GM19463 (cell line): ENCODE results near the gene COPS3.

ENCODE experiments used
- ATAC-seq: cut with Tn5 transposase; IDR thresholded peaks from one replicate; pipeline ENCODE4 v1.9.1; 2021; ENCODE audit warnings: mild to moderate bottlenecking, moderate library complexity; ENCODE audit not compliant: unreplicated experiment

COPS3 gene

DNA sequence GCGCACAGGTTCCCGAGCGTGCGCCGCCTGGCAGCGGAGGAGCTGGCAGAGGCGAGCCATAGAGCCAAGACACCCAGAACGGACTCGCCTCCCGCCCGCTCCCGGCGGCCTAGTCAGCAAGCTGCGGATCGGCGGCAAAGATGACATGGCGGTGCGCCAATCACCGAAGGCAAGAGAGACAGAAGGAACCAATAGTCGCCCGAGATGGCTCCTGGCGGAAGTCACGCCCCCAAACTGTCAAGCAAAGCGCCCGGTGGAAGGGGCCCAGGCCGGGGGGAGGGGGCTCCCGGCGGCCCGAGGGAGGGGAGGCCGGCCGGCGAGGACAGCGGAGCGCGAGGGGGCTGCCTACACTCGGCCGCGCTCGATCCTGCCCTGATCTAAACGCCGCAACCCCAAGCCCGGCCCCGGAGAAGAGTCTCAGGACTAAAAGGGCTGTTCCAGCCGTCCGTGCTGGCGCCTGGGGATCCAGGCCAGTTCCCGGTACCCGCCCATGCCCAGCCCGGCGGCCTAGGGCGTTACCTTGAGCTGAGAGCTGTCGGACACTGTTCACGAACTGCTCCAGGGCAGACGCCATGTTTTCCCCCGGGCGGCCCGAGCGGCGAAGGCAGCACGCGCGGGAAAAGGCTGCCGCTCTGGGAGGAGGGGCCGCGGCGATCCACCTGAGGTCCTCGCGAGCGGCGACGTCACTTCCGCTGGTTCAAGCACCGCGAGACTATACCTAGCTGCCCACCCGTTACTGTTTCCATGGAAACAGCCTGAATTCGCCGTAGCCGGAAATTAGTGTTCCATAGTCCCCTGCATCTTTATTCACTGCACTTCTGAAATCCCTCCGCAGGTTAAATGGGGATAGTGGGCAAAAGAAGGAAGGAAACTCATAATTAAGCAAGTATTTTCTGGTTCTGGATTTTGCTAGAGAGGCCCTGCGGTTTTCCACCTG lies at the start of gene COPS3:
Gene COPS3, minus strand, starts transcription at position 634 of the 937 bp plus-strand sequence. Its CDS starts 60 bp downstream, at position 574.
- peak; percentile 84 for ATAC-seq

DNA sequence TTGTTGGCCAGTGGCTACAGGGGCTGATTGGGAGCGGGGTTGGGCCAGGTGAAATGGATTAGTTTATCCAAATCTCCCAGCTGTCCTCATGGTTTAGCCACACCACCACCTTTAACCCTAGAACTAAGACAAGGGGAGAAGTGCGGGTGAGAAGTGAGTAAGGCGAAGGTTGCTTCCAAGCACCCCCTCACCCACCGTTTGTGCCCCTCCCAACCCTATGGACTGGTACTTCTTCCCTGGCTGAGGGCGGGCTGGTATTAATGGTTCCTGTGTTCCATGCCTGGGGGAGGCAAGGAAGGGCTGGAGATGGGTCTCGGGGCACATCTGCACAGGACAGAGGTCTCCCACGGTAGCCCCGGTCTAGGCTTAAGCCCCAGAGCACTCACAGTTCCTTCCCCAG lies 47.2 kb upstream of the COPS3 start:
- no peak for ATAC-seq

DNA sequence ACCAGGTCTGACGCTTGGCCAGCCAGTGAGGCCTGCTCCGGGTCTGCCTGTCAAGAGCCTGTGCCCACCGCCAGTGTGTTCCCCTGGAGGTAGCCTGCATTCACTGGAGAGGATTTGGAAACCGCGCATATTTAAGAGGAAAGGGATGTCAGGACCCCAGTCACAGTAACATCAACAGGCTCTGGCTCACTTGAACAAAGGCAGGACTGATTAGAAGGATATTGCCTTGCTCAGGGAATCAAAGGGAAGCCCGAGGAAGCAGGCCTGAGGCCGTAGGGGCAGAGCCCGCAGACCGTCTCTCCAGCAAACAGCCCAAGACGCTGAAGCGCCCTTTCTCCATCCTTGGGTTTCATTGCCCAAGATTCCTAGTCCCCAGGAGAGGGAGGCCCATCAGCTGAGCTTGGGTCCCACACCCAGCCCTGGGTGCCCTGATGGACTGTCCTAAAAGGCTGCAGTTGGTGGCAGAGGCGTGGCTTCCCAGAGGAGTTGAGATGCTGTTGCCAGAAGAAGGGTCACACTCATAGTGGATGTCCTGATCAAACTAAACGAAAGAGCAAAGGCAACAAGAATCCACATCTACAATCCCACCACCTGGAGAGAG lies 45.3 kb upstream of the COPS3 start:
- no peak for ATAC-seq

DNA sequence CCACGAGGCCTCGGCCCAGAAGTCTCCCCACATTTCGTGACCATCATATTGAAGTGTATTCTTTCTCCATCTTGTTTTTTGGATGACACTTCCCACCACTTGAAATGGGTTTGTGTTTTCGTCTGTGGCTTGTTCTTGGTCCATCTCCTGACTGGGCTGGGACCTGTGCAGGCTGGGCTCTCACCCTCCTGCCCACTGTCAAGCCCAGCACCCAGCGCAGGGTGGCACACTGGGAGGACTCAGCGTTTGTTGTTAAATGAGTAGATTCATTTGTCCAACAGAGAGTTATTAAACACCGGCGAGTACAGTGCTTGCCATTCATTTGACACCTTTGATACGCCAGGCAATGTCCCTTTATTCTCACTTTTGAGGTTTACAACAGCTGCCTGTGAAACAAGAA lies 44.8 kb upstream of the COPS3 start:
- ATAC-seq: no peak

DNA sequence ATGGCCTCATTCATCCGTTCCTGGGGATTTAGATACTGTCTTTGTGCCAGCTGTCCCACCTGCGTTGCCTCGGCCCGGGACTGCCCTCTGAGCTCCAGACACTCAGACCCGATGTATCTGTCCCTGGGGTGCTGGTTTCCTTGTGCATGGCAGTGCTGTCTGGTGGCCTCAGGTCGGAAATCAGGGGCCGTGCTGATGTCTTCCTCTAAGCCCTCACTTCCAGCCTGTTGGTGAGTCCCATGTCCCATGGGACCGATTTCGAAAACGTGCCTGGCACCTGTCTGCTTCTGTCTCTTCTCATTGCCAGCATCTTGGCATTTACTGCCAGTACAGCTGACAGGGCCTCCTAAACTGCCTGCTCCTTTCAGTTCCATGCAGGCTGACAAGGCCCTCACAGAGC lies 44.2 kb upstream of the COPS3 start:
- ATAC-seq: no peak

DNA sequence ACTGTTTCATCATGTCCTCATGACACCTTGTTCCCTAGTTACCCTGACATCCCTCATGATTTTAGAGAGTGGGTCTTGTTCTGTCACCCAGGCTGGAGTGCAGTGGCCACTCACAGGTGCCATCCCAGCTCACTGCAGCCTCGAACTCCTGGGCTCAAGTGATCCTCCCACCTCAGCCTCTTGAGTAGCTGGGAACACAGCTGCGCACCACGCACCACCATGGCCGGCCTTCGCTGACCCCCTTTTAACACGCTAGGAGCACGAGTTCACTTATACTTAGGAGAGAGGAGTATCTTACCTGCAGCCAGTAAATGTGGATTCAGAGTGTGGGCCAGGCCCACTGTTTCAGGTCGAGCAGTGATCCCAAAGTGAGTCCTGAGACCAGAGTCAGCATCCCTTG lies 43.6 kb upstream of the COPS3 start:
- no peak for ATAC-seq

DNA sequence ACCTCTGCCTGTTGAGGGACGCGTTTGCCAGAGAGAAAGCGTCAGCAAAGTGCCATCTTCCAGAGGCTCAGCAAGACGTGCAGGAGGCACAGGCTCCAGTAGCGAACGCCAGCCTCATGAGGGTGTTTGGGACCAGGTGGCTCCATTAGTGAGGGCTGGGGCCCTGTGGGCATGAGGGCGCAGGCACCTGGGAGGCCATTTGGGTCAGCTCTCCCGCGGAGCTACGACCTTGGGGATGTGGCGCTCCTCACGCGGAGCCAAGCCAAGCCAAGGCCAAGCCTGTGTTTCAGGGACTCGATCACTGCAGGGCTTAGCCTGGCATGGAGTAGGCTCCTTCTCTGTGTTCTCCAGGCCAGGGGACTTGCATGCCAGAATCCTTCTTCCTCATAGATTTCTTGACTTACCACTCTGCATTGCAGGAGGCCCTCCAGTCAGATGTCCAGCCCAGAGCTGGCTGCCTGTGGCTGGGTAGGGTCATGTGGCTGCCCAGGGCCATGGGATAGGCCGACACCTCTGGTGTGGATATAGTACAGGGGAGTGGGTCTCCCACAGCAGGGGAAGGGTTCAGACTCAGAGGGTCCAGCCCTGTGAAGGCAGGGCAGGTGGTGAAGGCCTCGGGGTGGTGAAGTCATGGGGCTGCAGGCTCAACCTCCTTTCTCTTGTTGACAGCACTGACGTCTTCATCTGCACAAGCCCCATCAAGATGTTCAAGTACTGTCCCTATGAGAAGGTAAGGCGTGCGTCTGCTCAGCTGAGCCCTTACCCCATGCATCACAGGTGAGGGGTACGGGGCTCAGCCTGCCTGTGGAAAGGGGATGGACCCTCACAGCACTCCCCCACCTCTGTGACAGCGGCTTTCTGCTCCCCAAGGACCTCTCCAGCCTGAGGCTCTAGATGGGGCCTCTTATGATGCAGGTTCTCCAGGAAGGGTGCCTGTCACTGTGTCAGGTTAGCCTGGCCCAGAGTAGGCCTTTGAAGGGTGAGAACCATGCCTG lies 41.8 kb upstream of the COPS3 start:
- no peak for ATAC-seq

DNA sequence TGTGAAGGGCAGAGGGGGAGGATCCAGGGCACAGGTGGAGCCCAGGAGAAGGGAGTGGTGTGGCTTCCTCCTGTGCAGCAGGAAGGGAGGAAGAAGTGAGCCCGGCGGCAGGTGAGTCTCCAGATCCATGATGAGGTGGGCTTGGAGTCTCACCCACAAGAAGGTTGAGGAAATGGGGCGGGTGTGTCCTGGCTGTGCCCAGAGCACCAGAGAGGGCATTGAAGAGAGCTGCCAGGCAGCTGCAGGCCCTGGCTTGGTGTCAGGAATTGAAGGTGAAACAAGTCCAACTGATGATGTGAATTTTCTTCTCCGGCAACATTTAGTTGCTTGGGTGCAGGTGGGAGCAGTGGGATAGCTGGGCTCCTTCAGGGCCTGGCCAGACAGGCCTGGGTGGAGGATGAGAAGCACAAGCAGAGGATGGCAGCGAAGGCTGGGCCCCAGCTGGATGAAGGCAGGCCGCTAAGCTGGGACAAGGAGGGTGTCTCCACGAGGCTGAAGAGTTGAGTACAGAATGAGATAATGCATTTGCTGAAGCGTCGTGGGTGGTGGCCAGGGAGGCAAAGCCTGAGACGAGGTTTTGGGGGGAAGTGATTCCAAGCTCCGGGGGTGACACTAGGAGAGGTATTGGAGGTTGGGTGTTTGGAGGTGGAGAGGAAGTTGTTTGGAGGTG lies 40.4 kb upstream of the COPS3 start:
- no peak for ATAC-seq

DNA sequence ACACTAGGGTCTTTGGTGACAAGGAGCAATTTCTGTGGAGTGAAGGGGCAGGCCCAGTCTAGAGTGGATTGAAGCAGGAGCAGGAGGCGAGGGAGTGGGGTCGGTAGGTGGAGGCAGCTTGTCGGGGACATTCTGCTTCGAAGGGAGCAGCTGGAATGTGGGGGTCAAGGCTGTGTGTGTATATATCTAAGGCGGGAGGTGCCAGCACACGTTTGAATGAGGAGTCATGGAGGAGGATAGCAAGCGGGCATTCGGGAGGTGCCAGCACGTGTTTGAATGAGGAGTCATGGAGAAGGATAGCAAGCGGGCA lies 39.8 kb upstream of the COPS3 start:
- ATAC-seq: no peak

DNA sequence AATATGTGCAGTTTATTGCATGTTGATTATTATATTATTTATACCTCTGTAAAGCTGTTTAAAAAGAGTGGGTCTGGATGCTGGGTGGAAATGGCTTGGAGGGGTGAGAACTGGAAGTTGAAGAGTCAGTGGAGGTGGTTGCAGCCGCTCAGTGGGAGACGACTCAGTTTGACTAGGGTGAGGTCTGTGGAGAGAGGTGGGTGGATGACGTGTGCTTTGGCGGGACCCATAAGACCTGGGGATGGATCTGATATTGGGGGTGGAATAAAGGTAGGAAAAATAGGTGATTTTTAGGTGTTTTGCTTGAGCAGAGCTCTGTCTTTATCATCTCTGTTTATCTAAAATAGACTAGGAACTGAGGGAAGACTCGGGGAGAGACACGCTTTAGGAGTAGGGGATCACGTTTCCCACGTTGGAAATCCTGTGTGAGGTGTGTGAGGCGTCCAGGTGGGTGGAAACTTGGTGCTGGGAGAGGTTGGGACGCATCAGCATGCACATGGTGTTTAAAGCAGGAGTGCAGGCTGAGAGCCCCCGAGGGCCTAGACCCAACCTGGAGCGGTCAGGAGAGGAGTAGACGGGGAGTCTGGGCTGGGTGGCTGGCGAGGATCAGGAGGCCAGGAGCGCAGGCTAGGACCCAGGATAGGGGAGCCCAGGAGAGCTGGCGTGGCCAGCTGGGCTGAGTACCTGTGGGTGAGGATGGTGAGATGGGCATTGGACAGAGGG lies 39.3 kb upstream of the COPS3 start:
- ATAC-seq: no peak

DNA sequence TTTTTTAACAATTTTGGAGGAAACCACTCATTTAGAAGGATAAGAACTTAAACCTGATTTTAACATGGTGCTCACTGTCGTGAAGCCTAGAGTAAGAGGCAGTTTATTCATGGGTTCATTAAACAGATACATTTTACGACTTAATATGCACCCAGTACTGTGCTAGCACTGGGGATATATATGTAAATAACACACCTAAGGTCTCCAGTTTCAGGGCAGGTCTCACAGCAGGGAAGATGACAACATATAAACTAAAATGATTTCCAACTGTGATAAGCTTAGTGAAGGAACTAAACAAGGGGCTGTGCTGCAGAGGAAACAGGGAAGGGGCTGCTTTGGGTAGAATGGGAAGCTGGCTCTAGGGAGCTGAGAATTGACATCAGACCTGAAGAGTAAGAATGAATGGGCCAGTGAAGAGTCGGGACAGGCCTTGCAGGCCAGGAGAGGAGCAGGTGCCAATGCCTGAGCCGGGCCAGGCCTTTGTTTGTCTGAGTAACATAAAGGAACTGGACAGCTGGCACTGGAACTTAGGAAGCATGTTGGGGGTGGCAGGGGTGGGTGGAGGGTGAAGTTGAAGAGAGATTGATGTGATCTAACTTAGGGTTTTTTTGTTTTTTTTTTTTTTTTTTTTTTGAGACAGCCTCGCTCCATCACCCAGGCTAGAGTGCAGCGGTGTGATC lies 34.2 kb upstream of the COPS3 start:
- no peak for ATAC-seq

DNA sequence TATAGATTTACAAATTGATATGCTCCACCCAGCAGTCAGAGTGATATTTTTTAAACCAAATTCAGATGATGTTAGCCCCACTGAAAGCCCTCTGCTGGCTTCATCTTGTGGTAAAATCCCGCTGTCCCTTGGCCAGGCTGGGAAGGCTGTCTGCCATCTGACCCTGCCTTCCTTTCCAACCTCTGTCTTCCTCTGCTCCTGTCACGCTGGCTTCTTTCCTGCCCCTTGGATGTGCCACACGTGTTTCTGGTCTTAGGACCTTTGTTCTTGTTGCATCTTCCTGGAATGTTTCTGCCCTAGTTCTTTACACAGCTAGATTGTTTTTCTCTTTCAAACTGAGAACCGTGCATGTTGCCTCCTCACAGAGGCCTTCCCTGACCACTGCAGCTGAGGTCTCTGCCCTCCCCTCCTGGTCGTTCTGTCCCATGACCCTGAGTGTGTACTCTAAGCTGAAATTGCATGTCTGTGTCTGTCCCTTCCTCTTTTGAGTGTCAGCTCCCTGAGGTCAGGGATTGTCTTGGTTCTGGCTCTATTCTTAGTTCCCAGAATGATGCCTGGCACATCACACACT lies 33.5 kb upstream of the COPS3 start:
- no peak for ATAC-seq

DNA sequence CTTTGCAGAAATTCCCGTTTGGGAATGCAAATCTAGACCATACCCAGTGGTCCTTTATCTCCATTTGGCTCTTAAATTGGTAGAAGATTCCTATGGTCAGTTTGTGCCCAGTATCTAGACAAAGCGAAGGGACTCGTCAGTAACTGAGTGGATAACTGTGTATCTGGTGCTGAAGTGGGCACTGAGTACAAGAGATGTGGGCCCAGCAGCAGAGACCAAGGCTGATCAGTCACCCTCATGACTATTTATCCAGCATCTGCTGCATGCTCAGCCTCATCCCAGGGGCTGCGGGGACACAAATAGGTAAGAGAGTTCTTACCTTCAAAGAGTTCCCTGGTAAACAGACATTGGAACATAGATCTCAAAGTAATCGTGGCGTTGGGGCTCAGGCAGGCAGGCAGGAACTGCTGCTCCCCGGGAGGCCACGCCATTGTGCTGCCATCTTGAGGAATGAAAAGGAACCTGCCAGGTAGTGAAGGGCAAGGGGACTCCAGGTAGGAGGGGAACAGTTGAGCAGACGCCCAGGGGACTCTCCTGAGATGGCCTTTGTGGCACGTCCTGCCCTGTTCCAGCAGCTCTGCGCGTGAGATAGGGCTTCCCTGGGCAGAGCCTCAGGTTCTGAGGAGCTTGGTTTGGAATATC lies 32.4 kb upstream of the COPS3 start:
- no peak for ATAC-seq

DNA sequence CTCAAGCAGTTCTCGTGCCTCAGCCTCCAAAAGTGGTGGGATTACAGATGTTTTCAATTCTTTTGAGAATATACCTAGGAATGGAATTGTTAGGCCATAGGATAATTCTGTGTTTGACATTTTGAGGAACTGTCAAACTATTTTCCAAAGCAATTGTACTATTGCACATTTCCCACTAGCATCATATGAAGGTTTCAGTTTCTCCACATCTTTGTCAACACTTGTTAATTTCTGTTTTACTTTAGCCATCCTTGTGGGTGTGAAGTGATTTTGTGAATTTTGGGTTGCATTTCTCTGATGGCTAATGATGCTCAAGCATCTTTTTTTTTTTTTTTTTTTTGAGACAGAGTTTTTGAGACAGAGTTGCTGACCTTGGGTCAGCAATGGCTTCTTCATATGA lies 28.3 kb upstream of the COPS3 start:
- ATAC-seq: no peak

DNA sequence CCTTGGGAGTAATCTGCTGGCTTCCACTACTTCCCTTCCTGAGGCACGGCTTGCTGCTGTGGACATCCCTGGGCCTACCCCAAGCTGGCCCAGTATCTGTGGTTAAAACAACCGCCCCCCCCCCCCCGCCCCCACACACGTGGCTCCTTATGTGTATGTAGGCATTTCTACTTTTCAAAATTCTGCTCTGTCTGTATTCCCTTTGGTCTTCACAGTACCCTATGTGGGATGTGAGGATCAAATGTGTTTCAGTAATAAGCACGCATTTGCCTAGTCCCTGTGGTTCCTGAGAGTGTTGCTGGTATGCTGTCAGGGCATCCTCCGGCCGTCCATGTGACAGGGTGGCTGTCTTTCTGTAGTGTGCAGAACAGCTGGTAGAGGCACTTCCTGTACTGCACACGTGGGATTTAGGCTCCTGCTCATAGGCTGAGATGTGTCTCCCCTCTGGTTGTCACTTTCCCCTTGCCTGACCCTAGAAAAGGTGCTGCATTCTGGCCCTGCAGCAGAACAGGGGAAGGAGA lies 24.3 kb upstream of the COPS3 start:
- peak; percentile 76 for ATAC-seq

DNA sequence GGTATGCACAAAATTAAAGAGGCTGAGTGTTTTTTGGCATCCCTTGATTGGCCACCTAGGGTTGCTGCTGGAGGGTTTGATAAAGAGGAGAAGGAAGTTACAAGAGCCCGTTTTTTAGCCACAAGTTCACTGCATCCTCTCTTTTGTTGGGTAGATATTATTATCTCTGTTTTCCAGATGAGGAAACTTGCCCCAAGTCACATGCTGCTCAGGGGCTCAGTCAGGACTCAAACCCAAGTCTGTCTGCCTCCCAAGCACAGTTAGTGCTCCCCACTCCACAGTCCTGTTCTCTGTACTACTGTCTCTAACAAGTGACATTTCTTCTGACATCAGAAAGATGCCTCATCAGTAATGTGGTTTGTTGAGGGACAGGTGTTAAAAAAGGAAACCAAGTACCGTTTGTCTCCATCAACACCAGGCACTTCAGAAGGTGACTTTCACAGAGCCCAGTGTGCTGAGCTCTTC lies 23.5 kb upstream of the COPS3 start:
- no peak for ATAC-seq

DNA sequence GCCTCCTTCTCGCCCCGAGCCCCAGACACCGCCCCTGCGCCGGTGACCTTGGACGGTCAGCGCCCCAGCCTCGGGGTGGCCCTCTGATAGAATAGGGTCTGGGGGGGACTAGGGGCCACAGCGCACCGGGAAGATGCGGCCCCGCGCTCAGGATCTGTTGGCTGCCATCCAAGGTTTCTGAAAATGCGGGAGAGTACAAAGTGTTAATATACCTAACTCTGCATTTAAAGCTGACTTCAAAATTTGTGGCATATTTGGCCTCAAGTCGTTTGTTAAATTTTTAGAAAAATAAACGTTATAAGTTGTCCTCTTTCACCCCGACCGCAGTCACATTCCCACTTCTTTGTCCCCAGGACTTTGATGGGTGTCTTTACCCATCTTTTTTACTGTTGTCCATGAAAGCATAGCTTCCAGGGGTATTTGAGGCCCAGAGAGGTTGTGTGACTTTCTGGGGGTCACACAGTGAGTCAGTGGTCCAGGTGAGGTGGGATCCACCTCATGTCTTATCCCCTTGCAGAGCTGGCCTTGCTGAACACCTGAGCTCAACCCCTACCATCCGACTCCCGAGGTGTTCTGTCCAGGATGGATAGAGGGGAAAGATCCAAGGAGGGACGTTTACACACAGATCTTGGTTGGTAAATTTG lies 22.9 kb upstream of the COPS3 start:
- ATAC-seq: no peak
